H1 (cell line): ENCODE measurements around the gene MXRA7.

Source experiments
- BRCA1 ChIP-seq: IDR thresholded peaks from 2 replicates; pipeline ENCODE4 v1.6.1; 2012; ENCODE audit warnings: low read depth, low read length, improper control_type of control experiment
- CTCF ChIP-seq, 3 experiments: IDR thresholded peaks; 1 replicate in 2 of 3; 2 replicates in 1 of 3; pipeline versions ENCODE4 v1.5.1 to v1.6.1; 2011; ENCODE audit warnings: low read length in 3 of 3, mild to moderate bottlenecking in 3 of 3, inconsistent platforms in 2 of 3, low read depth in 1 of 3, moderate library complexity in 1 of 3; ENCODE audit not compliant: insufficient read depth in 1 of 3; ENCODE audit errors: control extremely low read depth in 1 of 3
- GTF2F1 ChIP-seq: IDR thresholded peaks from 2 replicates; pipeline ENCODE4 v1.6.1; 2012; ENCODE audit warnings: low read depth, low read length, improper control_type of control experiment, borderline replicate concordance
- KDM5A ChIP-seq: fragments of 200-600 bp; IDR thresholded peaks from 2 replicates; pipeline ENCODE4 v1.7.1; 2012; ENCODE audit warnings: mild to moderate bottlenecking, low read length, inconsistent platforms, mixed read lengths
- POLR2A ChIP-seq, 2 experiments: IDR thresholded peaks; 1 replicate in 1 of 2; 2 replicates in 1 of 2; pipeline ENCODE4 v1.6.1; 2011; ENCODE audit warnings: low read depth in 2 of 2, low read length in 2 of 2, mild to moderate bottlenecking in 2 of 2; ENCODE audit errors: control extremely low read depth in 1 of 2
- TAF1 ChIP-seq: IDR thresholded peaks from 2 replicates; pipeline ENCODE4 v1.6.1; 2011; ENCODE audit warnings: mild to moderate bottlenecking, low read depth, low read length

- TF ChIP-seq POLR2A (IDR thresholded peaks at IDR 0.05; ENCODE audit: control extremely low read depth in 1 of 2, low read depth in 2 of 2, low read length in 2 of 2) (no peak), CTCF (IDR thresholded peaks at IDR 0.05; ENCODE audit: control extremely low read depth in 1 of 3, insufficient read depth in 1 of 3, low read depth in 1 of 3, low read length in 3 of 3) (no peak), GTF2F1 (no peak), TAF1 (no peak), BRCA1 (no peak), KDM5A (no peak)
Measured at GRCh38 chr17:76715496-76715830, 4.7 kb upstream of the MXRA7 start.
